ENCODE measurements around the gene CADM1.

GRCh38 chr11:115199481-115200069 is 304.6 kb downstream of the CADM1 start:
- TF ChIP-seq CTCF (IDR thresholded peaks at IDR 0.05) (no peak), POLR2AphosphoS5 (IDR thresholded peaks at IDR 0.05) (no peak), POLR2A (IDR thresholded peaks at IDR 0.05; ENCODE audit: low read depth) (no peak), EP300 (IDR thresholded peaks at IDR 0.05) (no peak)

Data from esophagus muscularis mucosa (tissue), 4 donors.